DMS53 treated with DMSO at 0.1 percent for 48 hours (cell line): ENCODE measurements around the gene NSUN2.
A peak's percentile ranks its signal among the peaks of the same experiment; 100 is the strongest.
"Not testable (repeated sequence)": the region's sequence is repeated elsewhere in the genome, so short reads cannot be mapped to it uniquely, and the experiment has no call there.

Source experiments
- DNase-seq: peaks from one replicate; lab custom pipeline; 2025; ENCODE audit not compliant: unreplicated experiment; lab: John Stamatoyannopoulos, UW

The NSUN2 gene

GRCh38 chr5:6584727-6585126 is 48.1 kb downstream of the NSUN2 start:
- DNase-seq: no peak

GRCh38 chr5:6584101-6584645 is 48.7 kb downstream of the NSUN2 start:
- no peak for DNase-seq

- no peak for DNase-seq
Measured at GRCh38 chr5:6583049-6583880, 49.6 kb downstream of the NSUN2 start.

- no peak for DNase-seq
Measured at GRCh38 chr5:6582507-6583048, 50.3 kb downstream of the NSUN2 start.

- no peak for DNase-seq
Measured at GRCh38 chr5:6581559-6582426, 51.1 kb downstream of the NSUN2 start.

GRCh38 chr5:6581090-6581489 is 51.8 kb downstream of the NSUN2 start:
- no peak for DNase-seq

GRCh38 chr5:6579535-6579934 is 53.3 kb downstream of the NSUN2 start:
- DNase-seq: no peak

- no peak for DNase-seq
Measured at GRCh38 chr5:6578676-6579343, 54.0 kb downstream of the NSUN2 start.

- DNase-seq: peak; percentile 44
Measured at GRCh38 chr5:6576861-6577501, 55.9 kb downstream of the NSUN2 start.

- DNase-seq: no peak
Measured at GRCh38 chr5:6574537-6575245, 58.2 kb downstream of the NSUN2 start.

- no peak for DNase-seq
Measured at GRCh38 chr5:6574111-6574510, 58.7 kb downstream of the NSUN2 start.

- no peak for DNase-seq
Measured at GRCh38 chr5:6573651-6574101, 59.2 kb downstream of the NSUN2 start.

- DNase-seq: no peak
Measured at GRCh38 chr5:6572825-6573380, 59.9 kb downstream of the NSUN2 start.

- no peak for DNase-seq
Measured at GRCh38 chr5:6572086-6572824, 60.6 kb downstream of the NSUN2 start.

- not testable (repeated sequence) for DNase-seq
Measured at GRCh38 chr5:6571607-6572006, 61.2 kb downstream of the NSUN2 start.

GRCh38 chr5:6570530-6570929 is 62.3 kb downstream of the NSUN2 start:
- no peak for DNase-seq

- DNase-seq: no peak
Measured at GRCh38 chr5:6568889-6569288, 64.0 kb downstream of the NSUN2 start.

- no peak for DNase-seq
Measured at GRCh38 chr5:6568383-6568782, 64.5 kb downstream of the NSUN2 start.

GRCh38 chr5:6567835-6568234 is 65.0 kb downstream of the NSUN2 start:
- DNase-seq: no peak
